Measurements from ENCODE around the gene GYPC.
"Not testable (repeated sequence)": the region's sequence is repeated elsewhere in the genome, so short reads cannot be mapped to it uniquely, and the experiment has no call there.

GYPC gene

DNA sequence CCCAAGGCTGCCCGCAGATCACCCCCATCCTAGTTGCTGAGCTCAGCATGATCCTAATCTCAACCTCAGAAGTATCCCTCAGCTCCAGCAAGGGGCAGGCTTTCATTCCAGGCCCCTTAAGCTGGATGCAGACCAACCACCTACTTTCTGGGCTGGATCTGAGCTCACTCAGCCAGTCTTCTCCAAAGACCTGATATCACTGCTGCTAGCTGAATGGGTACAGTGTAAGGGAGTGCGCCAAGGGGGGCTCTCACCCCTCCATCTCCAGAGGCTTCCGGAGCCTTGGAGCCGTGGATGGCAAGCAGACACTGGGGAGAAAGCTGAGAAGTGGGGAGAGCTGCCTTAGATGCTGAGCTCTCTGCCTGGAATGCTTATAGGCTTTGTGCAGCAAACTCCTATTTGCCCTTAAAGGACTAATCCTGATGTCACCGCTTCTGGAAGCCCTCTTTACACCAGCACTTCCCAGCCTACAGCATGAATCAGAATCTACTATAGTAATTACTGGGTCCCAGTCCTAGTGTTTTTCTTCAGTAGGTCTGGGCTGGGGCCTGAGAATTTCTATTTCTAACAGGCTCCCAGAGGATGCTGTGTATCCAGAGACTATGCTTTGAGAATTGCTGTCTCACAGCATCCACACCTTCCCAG, 31.0 kb downstream of the GYPC start:
- Mint-ChIP-seq H3K27ac (no peak overlapping the region), H3K9me3 (peaks cover 20% of the 10 kb centered on the region), H3K36me3 (ENCODE audit: low read depth) (peaks cover 11% of the 10 kb centered on the region), H3K4me1 (ENCODE audit: low read depth) (peaks cover 17% of the 10 kb centered on the region), H3K27me3 (no peaks in the 10 kb centered on the region), H3K4me3 (no peak overlapping the region)
- intact Hi-C loops (cut with micrococcal nuclease) = no loop called here

DNA sequence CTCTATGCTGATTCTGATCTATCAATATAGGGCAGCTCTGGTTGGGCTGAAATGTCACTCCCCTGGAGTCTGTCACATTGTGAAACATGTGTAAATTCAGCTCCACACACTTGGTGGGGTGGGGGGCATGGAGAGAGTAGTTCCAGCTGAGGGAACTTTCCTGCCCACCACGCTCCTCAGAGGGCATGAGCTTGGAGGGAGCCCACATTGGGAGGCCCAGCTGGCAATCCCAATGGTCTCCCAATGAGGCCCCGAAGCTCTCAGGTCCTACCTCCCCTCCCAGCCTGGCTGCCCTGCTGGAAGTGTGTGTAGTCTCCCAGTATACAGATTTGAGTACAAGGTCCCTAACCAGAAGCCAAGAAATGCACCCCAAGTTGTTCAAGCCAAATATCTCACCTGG, 31.5 kb downstream of the GYPC start:
- peaks cover 13% of the 10 kb centered on the region for H3K4me1 Mint-ChIP-seq (ENCODE audit: low read depth)
- H3K36me3 Mint-ChIP-seq (ENCODE audit: low read depth) = peaks cover 11% of the 10 kb centered on the region
- intact Hi-C loops (cut with micrococcal nuclease) = no loop called here
- no peak overlapping the region for H3K27ac Mint-ChIP-seq
- no peaks in the 10 kb centered on the region for H3K27me3 Mint-ChIP-seq
- no peak overlapping the region for H3K4me3 Mint-ChIP-seq
- peaks cover 26% of the 10 kb centered on the region for H3K9me3 Mint-ChIP-seq

DNA sequence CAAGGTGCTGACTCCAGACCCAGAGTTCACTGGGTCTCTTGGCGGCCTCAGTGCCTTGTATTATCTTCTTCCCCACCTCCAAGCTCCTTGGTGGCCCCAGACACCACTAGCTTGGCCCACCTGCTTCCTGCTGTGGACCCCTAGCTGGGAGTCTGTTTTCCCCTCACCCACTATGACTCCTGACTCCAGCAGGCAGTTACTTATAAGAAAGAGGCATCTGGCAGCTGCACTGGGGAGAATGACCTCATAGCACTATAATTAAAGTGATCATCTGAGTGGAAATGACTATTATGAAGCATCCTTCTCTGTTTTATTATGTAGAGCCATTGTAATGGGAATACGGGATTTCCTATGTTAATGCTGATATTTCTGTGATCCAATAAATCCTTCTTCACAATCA, 32.6 kb downstream of the GYPC start:
- H3K4me3 Mint-ChIP-seq; H3K27ac Mint-ChIP-seq; H3K4me1 Mint-ChIP-seq (ENCODE audit: low read depth); H3K27me3 Mint-ChIP-seq; intact Hi-C loops (cut with micrococcal nuclease): not testable (repeated sequence)
- Mint-ChIP-seq H3K36me3 (ENCODE audit: low read depth) (peaks cover 22% of the 10 kb centered on the region), H3K9me3 (peaks cover 37% of the 10 kb centered on the region)

DNA sequence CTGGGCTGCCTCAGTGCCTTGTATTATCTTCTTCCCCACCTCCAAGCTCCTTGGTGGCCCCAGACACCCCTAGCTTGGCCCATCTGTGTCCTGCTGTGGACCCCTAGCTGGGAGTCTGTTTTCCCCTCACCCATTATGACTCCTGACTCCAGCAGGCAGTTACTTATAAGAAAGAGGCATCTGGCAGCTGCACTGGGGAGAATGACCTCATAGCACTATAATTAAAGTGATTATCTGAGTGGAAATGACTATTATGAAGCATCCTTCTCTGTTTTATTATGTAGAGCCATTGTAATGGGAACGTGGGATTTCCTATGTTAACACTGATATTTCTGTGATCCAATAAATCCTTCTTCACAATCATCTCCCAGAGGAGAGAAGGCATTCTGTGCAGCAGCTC, 36.3 kb downstream of the GYPC start:
- intact Hi-C loops (cut with micrococcal nuclease); H3K27ac Mint-ChIP-seq; H3K4me1 Mint-ChIP-seq (ENCODE audit: low read depth); H3K27me3 Mint-ChIP-seq; H3K4me3 Mint-ChIP-seq: not testable (repeated sequence)
- peaks cover 38% of the 10 kb centered on the region for H3K9me3 Mint-ChIP-seq
- H3K36me3 Mint-ChIP-seq (ENCODE audit: low read depth) = peaks cover 44% of the 10 kb centered on the region

DNA sequence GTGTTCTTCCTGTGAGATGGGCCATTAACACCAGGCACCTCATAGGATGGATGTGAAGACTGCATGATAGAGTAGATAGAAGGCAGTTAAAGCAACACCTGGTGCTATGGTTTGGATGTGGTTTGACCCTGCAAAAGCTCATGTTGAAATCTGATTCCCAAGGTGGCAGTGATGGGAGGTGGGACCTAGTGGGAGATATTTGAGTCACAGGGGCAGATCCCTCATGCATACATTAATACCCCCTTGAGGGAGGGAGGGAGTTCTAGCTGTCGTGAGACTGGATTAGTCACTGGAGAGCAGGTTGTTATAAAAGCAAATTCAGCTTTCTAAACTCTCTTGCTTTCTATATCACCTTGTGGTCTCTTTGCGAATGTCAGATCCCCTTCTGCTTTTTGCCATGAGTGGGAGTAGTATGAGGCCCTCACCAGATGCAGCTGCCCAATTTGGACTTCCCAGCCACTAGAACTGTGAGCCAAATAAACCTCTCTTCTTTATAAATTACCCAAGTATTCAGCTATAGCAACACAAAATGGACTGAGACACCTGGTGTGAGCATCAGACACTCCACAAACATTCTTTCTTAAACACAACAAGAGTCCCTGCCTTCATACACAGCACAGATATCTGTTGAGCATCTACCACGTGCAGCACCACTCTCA, 37.1 kb downstream of the GYPC start:
- H3K4me1 Mint-ChIP-seq (ENCODE audit: low read depth); H3K27ac Mint-ChIP-seq; H3K4me3 Mint-ChIP-seq; H3K27me3 Mint-ChIP-seq; intact Hi-C loops (cut with micrococcal nuclease): not testable (repeated sequence)
- Mint-ChIP-seq H3K9me3 (peaks cover 38% of the 10 kb centered on the region), H3K36me3 (ENCODE audit: low read depth) (peaks cover 44% of the 10 kb centered on the region)

DNA sequence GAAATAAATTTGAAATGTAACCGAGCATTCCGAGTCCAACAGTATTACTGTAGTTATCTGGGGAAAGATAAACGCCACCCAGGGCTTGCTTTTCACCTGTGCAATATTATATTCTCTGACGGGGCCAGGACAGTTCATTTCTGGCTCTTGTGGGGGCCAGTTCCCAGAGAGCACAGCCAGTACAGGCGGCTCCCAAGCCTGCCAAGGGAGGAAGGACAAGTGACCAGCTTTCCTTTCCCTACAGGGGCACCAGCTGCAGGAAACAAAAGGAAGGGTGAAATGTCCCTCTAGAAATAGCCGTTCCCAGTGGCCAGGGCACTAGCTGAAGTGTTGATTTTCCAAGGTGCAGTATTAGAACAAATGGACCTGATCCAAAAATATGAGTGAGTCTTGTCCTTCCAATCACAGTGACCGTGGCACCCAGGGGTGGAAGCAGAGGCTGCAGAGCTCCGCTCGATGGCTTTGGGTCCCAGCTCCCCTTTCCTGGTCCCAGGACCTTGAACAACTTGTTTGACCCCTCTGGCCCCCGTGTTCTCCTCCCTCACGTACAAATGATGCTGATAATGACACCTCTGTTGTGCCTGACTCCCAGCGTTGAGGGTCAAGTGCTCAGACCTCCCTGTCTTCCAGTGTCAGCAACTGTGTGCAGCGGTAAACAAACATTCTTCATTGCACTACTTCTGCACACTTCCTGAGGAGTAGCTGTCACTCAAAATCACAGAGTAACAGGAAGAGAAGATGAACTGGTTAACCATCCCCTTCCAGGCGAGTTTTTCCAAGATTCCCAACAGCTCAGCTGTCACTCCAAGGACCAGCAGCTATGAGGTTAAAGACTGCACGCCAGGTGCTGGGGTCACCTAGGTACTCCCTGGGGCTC, 40.9 kb downstream of the GYPC start:
- H3K27me3 Mint-ChIP-seq = no peaks in the 10 kb centered on the region
- H3K27ac Mint-ChIP-seq = no peak overlapping the region
- no peak overlapping the region for H3K4me3 Mint-ChIP-seq
- H3K36me3 Mint-ChIP-seq (ENCODE audit: low read depth) = peaks cover 33% of the 10 kb centered on the region
- peaks cover 18% of the 10 kb centered on the region for H3K9me3 Mint-ChIP-seq
- no peaks in the 10 kb centered on the region for H3K4me1 Mint-ChIP-seq (ENCODE audit: low read depth)
- intact Hi-C loops (cut with micrococcal nuclease) = no loop called here

DNA sequence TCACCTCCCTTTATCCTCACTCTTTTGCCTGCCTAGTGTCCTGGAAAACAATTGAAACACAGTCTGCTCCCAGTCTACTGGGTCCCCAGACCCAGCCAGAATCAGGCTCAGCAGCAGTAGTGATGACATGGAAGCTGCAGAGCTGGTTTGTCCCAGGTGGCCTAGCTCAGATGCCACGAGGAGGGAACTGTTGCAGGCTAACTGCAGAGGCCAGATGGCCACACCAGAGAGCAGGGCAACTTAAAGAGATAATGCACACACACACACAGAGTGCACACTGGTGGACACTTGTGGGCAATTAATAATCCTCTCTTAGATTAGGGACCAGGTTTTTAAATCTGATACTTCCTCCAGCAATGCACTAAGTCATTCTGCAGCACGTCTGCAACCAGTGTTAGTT, 42.4 kb downstream of the GYPC start:
- H3K36me3 Mint-ChIP-seq (ENCODE audit: low read depth) = peaks cover 24% of the 10 kb centered on the region
- intact Hi-C loops (cut with micrococcal nuclease) = no loop called here

DNA sequence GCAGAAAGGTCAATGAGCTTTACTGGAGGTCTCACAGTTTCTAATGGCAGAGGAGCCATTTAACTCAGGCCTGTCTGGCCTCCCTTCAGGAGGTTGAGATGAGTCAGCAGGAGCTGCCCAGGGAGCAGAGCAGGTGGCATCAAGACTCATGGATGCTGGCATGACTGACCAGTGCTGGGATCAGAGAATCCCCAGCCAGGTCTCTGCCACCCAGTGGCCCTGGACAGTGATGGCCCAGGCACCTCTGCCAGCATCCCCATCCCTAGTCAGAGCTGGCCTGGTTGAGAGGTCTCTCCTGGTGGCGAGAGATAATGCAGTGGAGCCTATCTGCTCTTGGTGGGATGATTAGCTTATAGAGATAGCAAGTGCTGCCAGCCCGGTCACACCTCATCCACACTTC, 43.1 kb downstream of the GYPC start:
- no peaks in the 10 kb centered on the region for H3K9me3 Mint-ChIP-seq
- no peaks in the 10 kb centered on the region for H3K4me1 Mint-ChIP-seq (ENCODE audit: low read depth)
- no peak overlapping the region for H3K27ac Mint-ChIP-seq
- no peak overlapping the region for H3K4me3 Mint-ChIP-seq
- H3K36me3 Mint-ChIP-seq (ENCODE audit: low read depth) = peaks cover 20% of the 10 kb centered on the region
- H3K27me3 Mint-ChIP-seq = no peaks in the 10 kb centered on the region
- intact Hi-C loops (cut with micrococcal nuclease) = no loop called here

More for the DNA sequence above, 42.4 kb downstream of the GYPC start:
- Mint-ChIP-seq H3K9me3 (peaks cover 3% of the 10 kb centered on the region), H3K4me1 (ENCODE audit: low read depth) (no peaks in the 10 kb centered on the region), H3K27me3 (no peaks in the 10 kb centered on the region), H3K4me3 (no peak overlapping the region), H3K27ac (no peak overlapping the region)

DNA sequence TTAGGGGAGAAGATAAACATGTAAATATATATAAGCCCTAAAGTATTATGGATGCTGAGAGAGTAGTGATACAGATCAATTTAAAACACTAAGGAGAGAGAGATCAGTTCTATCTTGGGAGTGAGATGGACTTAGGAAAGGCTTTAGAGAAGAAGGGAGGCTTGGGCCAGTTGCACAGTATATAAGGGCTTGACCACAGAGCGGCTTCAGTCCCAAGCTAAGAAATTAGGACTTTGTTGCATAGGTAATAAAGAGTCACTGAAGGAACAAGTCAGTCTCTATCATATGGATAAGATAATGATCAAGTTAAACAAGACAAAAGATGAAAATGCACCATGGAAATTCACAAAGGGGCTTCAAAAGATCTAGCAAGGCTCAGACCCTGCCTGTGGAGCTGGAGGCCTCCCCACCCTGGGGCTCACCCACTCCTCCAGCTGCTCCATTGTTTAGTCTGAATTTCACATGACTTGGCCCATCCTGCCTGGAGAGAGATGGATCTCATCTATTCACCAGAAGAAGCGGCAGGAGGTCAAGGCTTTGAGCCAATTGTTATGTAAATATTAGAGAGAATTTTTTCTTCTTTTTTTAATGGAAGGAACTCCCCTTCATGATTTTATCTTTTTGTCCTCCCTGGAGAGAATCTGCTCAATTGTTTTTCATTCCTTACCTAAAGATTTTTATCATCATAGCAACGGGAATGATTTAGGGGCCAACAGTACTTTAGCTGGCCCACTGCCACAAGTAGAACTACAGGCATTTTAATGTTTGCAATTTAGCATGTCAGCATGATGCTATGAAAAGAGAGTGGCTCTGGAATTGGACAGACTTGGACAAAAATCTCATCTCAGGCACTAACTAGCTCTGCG, 44.0 kb downstream of the GYPC start:
- no peak overlapping the region for H3K27ac Mint-ChIP-seq
- no peaks in the 10 kb centered on the region for H3K4me1 Mint-ChIP-seq (ENCODE audit: low read depth)
- intact Hi-C loops (cut with micrococcal nuclease) = no loop called here

DNA sequence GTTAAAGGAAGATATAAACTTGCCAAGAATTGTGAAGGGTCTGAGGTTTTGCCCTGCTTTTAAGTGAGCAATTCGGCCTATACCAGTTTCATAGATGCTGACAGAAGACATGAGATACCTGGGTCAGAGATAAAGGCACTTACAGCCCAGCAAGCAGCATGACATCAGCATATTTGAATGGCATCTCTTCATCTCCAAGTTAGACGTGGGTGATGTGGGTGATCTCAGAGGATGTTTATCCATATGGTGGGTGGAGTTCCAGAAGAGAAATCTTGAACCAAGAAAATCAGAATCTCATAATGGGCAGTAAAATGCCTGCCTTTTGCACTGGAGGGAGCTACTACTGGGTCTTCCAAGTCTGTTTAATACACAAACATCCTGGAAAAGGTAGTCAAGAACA, 44.7 kb downstream of the GYPC start:
- intact Hi-C loops (cut with micrococcal nuclease) = no loop called here
- H3K4me1 Mint-ChIP-seq (ENCODE audit: low read depth) = no peaks in the 10 kb centered on the region
- H3K27me3 Mint-ChIP-seq = no peaks in the 10 kb centered on the region
- H3K27ac Mint-ChIP-seq = no peak overlapping the region
- no peaks in the 10 kb centered on the region for H3K9me3 Mint-ChIP-seq
- H3K4me3 Mint-ChIP-seq = no peak overlapping the region
- peaks cover 14% of the 10 kb centered on the region for H3K36me3 Mint-ChIP-seq (ENCODE audit: low read depth)

More for the DNA sequence above, 44.0 kb downstream of the GYPC start:
- peaks cover 15% of the 10 kb centered on the region for H3K36me3 Mint-ChIP-seq (ENCODE audit: low read depth)
- no peak overlapping the region for H3K4me3 Mint-ChIP-seq
- H3K9me3 Mint-ChIP-seq = no peaks in the 10 kb centered on the region
- no peaks in the 10 kb centered on the region for H3K27me3 Mint-ChIP-seq

DNA sequence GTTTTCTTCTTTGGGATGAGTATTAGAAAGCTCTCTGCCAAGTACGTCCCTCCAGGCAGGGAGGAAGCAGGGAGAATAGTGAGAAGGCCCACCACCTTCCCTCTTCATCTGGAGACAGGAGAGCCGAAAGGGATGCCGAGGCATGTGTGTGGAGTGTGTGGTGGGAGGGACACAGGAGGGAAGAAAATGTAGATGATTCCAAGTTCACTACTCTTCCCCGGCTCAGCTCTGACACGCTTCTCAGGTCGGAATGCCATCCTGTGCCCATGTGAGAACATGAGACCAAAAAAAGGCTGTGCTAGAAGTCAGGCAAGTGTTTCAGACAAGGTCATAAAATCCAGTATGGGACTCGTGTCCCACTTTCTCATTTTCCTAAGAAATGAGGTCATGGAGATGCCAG, 47.4 kb downstream of the GYPC start:
- H3K27me3 Mint-ChIP-seq = no peaks in the 10 kb centered on the region
- H3K4me1 Mint-ChIP-seq (ENCODE audit: low read depth) = no peaks in the 10 kb centered on the region
- intact Hi-C loops (cut with micrococcal nuclease) = no loop called here
- H3K4me3 Mint-ChIP-seq = no peak overlapping the region
- H3K27ac Mint-ChIP-seq = no peak overlapping the region
- H3K36me3 Mint-ChIP-seq (ENCODE audit: low read depth) = no peaks in the 10 kb centered on the region
- no peaks in the 10 kb centered on the region for H3K9me3 Mint-ChIP-seq

DNA sequence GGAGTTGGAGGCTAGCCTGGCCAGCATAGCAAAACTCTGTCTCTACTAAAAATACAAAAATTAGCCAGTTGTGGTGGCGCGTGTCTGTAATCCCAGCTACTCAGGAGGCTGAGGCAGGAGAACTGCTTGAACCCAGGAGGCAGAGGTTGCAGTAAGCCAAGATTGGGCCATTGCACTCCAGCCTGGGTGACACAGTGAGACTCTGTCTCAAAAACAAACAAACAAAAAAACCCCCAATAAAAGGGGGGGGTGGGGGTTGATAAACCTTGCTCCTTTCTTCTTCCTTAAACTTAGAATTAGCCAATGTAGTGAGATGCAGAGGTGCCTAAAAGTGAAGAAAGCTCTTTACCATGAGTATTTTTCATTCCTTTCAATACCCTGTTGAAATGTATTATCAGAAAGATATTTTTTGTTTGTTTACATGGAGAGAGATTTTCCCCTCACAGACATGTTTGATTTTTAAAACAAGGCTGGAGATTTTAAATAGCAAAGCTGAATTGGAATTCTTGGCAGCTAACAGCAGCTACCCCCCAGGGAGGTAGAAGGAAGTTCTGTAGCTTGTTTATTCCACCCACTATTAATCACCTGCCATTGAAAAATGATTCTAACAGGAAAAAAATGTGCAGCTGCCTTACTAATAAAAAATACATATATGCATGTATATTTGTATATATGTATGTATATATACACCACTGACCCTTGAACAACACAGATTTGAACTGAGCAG, 48.6 kb downstream of the GYPC start:
- Mint-ChIP-seq H3K27me3 (no peaks in the 10 kb centered on the region), H3K36me3 (ENCODE audit: low read depth) (no peaks in the 10 kb centered on the region), H3K9me3 (no peaks in the 10 kb centered on the region), H3K27ac (no peak overlapping the region), H3K4me3 (no peak overlapping the region), H3K4me1 (ENCODE audit: low read depth) (no peaks in the 10 kb centered on the region)
- intact Hi-C loops (cut with micrococcal nuclease) = no loop called here

DNA sequence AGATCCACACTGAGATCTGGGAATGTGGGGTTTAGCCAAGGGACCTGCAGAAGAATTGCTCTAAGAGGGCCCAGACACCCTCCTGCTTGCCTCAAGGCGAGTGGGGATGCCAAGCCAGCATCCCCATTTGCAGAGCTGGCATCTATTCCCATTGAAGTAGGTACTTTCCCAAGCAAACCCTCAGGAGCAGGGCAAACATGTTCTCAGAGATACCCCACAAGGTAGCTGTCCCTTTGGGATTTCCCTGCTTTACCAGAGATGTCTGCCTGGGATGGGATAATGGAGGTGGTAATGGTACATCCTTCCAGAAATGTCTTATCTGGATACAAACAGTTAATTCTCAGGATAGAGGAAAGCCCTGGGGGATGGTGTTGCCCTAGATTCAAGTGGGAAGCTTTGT, 51.2 kb downstream of the GYPC start:
- Mint-ChIP-seq H3K36me3 (ENCODE audit: low read depth) (no peaks in the 10 kb centered on the region), H3K27ac (no peak overlapping the region), H3K27me3 (no peaks in the 10 kb centered on the region), H3K4me1 (ENCODE audit: low read depth) (no peaks in the 10 kb centered on the region), H3K4me3 (no peak overlapping the region), H3K9me3 (no peaks in the 10 kb centered on the region)
- intact Hi-C loops (cut with micrococcal nuclease) = no loop called here

All from dendritic cell treated with granulocyte-macrophage colony-stimulating factor and Interleukin-4, amounts not matched to agents 40 ng/mL and 50 ng/mL, for 4 days (primary cell).